Activated naive CD4-positive, alpha-beta T cell treated with anti-CD3 and anti-CD28 coated beads, Interleukin-2, amount 50 U/mL, for 24 hours (primary cell): Measurements from ENCODE around the gene SLCO3A1.

ENCODE experiments used
- H3K27ac Mint-ChIP-seq: one replicate; pipeline ENCODE4 v1.8.0; 2021; ENCODE audit warnings: mild to moderate bottlenecking, mixed read lengths
- H3K27me3 Mint-ChIP-seq: one replicate; pipeline ENCODE4 v1.8.0; 2021; ENCODE audit warnings: mixed read lengths
- H3K36me3 Mint-ChIP-seq: one replicate; pipeline ENCODE4 v1.8.0; 2021; ENCODE audit warnings: mixed read lengths
- H3K4me1 Mint-ChIP-seq: one replicate; pipeline ENCODE4 v1.8.0; 2021; ENCODE audit warnings: mixed read lengths
- H3K4me3 Mint-ChIP-seq: one replicate; pipeline ENCODE4 v1.8.0; 2021; ENCODE audit warnings: mild to moderate bottlenecking, mixed read lengths
- H3K9me3 Mint-ChIP-seq: one replicate; pipeline ENCODE4 v1.8.0; 2021; ENCODE audit warnings: mixed read lengths

The SLCO3A1 gene

GRCh38 chr15:92112711-92113110 lies 259.2 kb downstream of the SLCO3A1 start:
- Mint-ChIP-seq H3K36me3 (peaks cover 8% of the 10 kb centered on the region), H3K4me3 (no peak overlapping the region), H3K9me3 (no peaks in the 10 kb centered on the region), H3K27me3 (no peaks in the 10 kb centered on the region), H3K4me1 (peaks cover 6% of the 10 kb centered on the region), H3K27ac (no peak overlapping the region)

GRCh38 chr15:92113832-92114231 lies 260.3 kb downstream of the SLCO3A1 start:
- no peak overlapping the region for H3K4me3 Mint-ChIP-seq
- H3K4me1 Mint-ChIP-seq: peaks cover 4% of the 10 kb centered on the region
- H3K27ac Mint-ChIP-seq: no peak overlapping the region
- H3K27me3 Mint-ChIP-seq: no peaks in the 10 kb centered on the region
- H3K36me3 Mint-ChIP-seq: peaks cover 8% of the 10 kb centered on the region
- no peaks in the 10 kb centered on the region for H3K9me3 Mint-ChIP-seq

- no peaks in the 10 kb centered on the region for H3K27me3 Mint-ChIP-seq
- no peak overlapping the region for H3K4me3 Mint-ChIP-seq
- peaks cover 12% of the 10 kb centered on the region for H3K36me3 Mint-ChIP-seq
- no peaks in the 10 kb centered on the region for H3K9me3 Mint-ChIP-seq
- H3K27ac Mint-ChIP-seq: no peak overlapping the region
- H3K4me1 Mint-ChIP-seq: no peaks in the 10 kb centered on the region
Measured at GRCh38 chr15:92115834-92116233, 262.3 kb downstream of the SLCO3A1 start.

- no peak overlapping the region for H3K4me3 Mint-ChIP-seq
- H3K27me3 Mint-ChIP-seq: no peaks in the 10 kb centered on the region
- H3K36me3 Mint-ChIP-seq: peaks cover 17% of the 10 kb centered on the region
- H3K27ac Mint-ChIP-seq: no peak overlapping the region
- H3K9me3 Mint-ChIP-seq: no peaks in the 10 kb centered on the region
- H3K4me1 Mint-ChIP-seq: no peaks in the 10 kb centered on the region
Measured at GRCh38 chr15:92116330-92116729, 262.8 kb downstream of the SLCO3A1 start.

GRCh38 chr15:92117261-92117731 lies 263.8 kb downstream of the SLCO3A1 start:
- Mint-ChIP-seq H3K9me3 (no peaks in the 10 kb centered on the region), H3K27me3 (no peaks in the 10 kb centered on the region), H3K4me1 (no peaks in the 10 kb centered on the region), H3K4me3 (no peak overlapping the region), H3K36me3 (peaks cover 22% of the 10 kb centered on the region), H3K27ac (no peak overlapping the region)

GRCh38 chr15:92118162-92118935 lies 264.8 kb downstream of the SLCO3A1 start:
- Mint-ChIP-seq H3K4me3 (no peak overlapping the region), H3K4me1 (no peaks in the 10 kb centered on the region), H3K9me3 (no peaks in the 10 kb centered on the region), H3K27me3 (no peaks in the 10 kb centered on the region), H3K27ac (no peak overlapping the region), H3K36me3 (peaks cover 22% of the 10 kb centered on the region)

- Mint-ChIP-seq H3K27me3 (no peaks in the 10 kb centered on the region), H3K27ac (no peak overlapping the region), H3K4me3 (no peak overlapping the region), H3K36me3 (peaks cover 24% of the 10 kb centered on the region), H3K9me3 (no peaks in the 10 kb centered on the region), H3K4me1 (no peaks in the 10 kb centered on the region)
Measured at GRCh38 chr15:92118936-92119325, 265.4 kb downstream of the SLCO3A1 start.

GRCh38 chr15:92120094-92120795 lies 266.7 kb downstream of the SLCO3A1 start:
- Mint-ChIP-seq H3K9me3 (no peaks in the 10 kb centered on the region), H3K4me3 (no peak overlapping the region), H3K27me3 (no peaks in the 10 kb centered on the region), H3K36me3 (peaks cover 20% of the 10 kb centered on the region), H3K4me1 (no peaks in the 10 kb centered on the region), H3K27ac (no peak overlapping the region)

GRCh38 chr15:92121047-92121446 lies 267.5 kb downstream of the SLCO3A1 start:
- H3K27me3 Mint-ChIP-seq: no peaks in the 10 kb centered on the region
- peaks cover 25% of the 10 kb centered on the region for H3K36me3 Mint-ChIP-seq
- H3K4me3 Mint-ChIP-seq: no peak overlapping the region
- H3K27ac Mint-ChIP-seq: no peak overlapping the region
- H3K4me1 Mint-ChIP-seq: no peaks in the 10 kb centered on the region
- no peaks in the 10 kb centered on the region for H3K9me3 Mint-ChIP-seq

- no peaks in the 10 kb centered on the region for H3K9me3 Mint-ChIP-seq
- H3K27me3 Mint-ChIP-seq: no peaks in the 10 kb centered on the region
- H3K4me3 Mint-ChIP-seq: no peak overlapping the region
- H3K36me3 Mint-ChIP-seq: peaks cover 30% of the 10 kb centered on the region
- H3K27ac Mint-ChIP-seq: no peak overlapping the region
- no peaks in the 10 kb centered on the region for H3K4me1 Mint-ChIP-seq
Measured at GRCh38 chr15:92122259-92122658, 268.8 kb downstream of the SLCO3A1 start.

- Mint-ChIP-seq H3K36me3 (peaks cover 35% of the 10 kb centered on the region), H3K27me3 (no peaks in the 10 kb centered on the region), H3K4me3 (no peak overlapping the region), H3K4me1 (no peaks in the 10 kb centered on the region), H3K27ac (no peak overlapping the region), H3K9me3 (no peaks in the 10 kb centered on the region)
Measured at GRCh38 chr15:92123962-92124656, 270.6 kb downstream of the SLCO3A1 start.

- Mint-ChIP-seq H3K4me3 (no peak overlapping the region), H3K36me3 (peaks cover 40% of the 10 kb centered on the region), H3K4me1 (no peaks in the 10 kb centered on the region), H3K27ac (no peak overlapping the region), H3K27me3 (no peaks in the 10 kb centered on the region), H3K9me3 (no peaks in the 10 kb centered on the region)
Measured at GRCh38 chr15:92124657-92125010, 271.1 kb downstream of the SLCO3A1 start.

- no peaks in the 10 kb centered on the region for H3K27me3 Mint-ChIP-seq
- H3K9me3 Mint-ChIP-seq: no peaks in the 10 kb centered on the region
- no peak overlapping the region for H3K4me3 Mint-ChIP-seq
- H3K36me3 Mint-ChIP-seq: peaks cover 25% of the 10 kb centered on the region
- peak overlapping the region; percentile 51 for H3K27ac Mint-ChIP-seq
- H3K4me1 Mint-ChIP-seq: no peaks in the 10 kb centered on the region
Measured at GRCh38 chr15:92128788-92129187, 275.3 kb downstream of the SLCO3A1 start.

GRCh38 chr15:92130244-92130643 lies 276.7 kb downstream of the SLCO3A1 start:
- Mint-ChIP-seq H3K9me3 (no peaks in the 10 kb centered on the region), H3K27ac (no peak overlapping the region), H3K4me3 (no peak overlapping the region), H3K4me1 (no peaks in the 10 kb centered on the region), H3K36me3 (peaks cover 31% of the 10 kb centered on the region), H3K27me3 (no peaks in the 10 kb centered on the region)

GRCh38 chr15:92130906-92131305 lies 277.4 kb downstream of the SLCO3A1 start:
- Mint-ChIP-seq H3K9me3 (no peaks in the 10 kb centered on the region), H3K27ac (no peak overlapping the region), H3K4me1 (no peaks in the 10 kb centered on the region), H3K27me3 (no peaks in the 10 kb centered on the region), H3K4me3 (no peak overlapping the region), H3K36me3 (peaks cover 33% of the 10 kb centered on the region)
